ENCODE measurements around the gene PIP4K2A.
"Not testable (repeated sequence)": the region's sequence is repeated elsewhere in the genome, so short reads cannot be mapped to it uniquely, and the experiment has no call there.

PIP4K2A gene

GRCh38 chr10:22505911-22506685 is 208.3 kb downstream of the PIP4K2A start:
- no peak overlapping the region for H3K27ac ChIP-seq
- peaks cover 0 to 18% (median 11%) of the 10 kb centered on the region in 10 experiments; a peak in 13 of 20 replicates for H3K4me1 ChIP-seq
- no peaks in the 10 kb centered on the region for H4K20me1 ChIP-seq
- no peak overlapping the region for H3K4me3 ChIP-seq
- no peaks in the 10 kb centered on the region for H3K27me3 ChIP-seq
- H3K9ac ChIP-seq = no peak overlapping the region
- TF ChIP-seq Cebpa-rat (IDR thresholded peaks at IDR 0.05) = no peak
- H3K9me3 ChIP-seq (replicated peaks in 1 of 11) = peaks cover 3 to 13% (median 10%) of the 10 kb centered on the region in 11 experiments; a peak in 18 of 22 replicates
- H3K4me2 ChIP-seq = peak overlapping the region in 7 of 11 experiments; percentile 4 to 20 (median 9); a peak in 8 of 22 replicates
- no peaks in the 10 kb centered on the region for H3K36me3 ChIP-seq

- Histone ChIP-seq H3K27me3 (no peaks in the 10 kb centered on the region), H3K27ac (no peak overlapping the region), H3K9me3 (replicated peaks in 1 of 11) (peaks cover 3 to 13% (median 10%) of the 10 kb centered on the region in 11 experiments; a peak in 18 of 22 replicates), H3K4me2 (no peak overlapping the region), H3K9ac (no peak overlapping the region), H3K4me1 (peaks cover 0 to 18% (median 11%) of the 10 kb centered on the region in 10 experiments; a peak in 13 of 20 replicates), H3K4me3 (no peak overlapping the region), H4K20me1 (no peaks in the 10 kb centered on the region), H3K36me3 (no peaks in the 10 kb centered on the region)
- no peak for TF ChIP-seq Cebpa-rat (IDR thresholded peaks at IDR 0.05)
Observed at GRCh38 chr10:22504766-22505165, 209.6 kb downstream of the PIP4K2A start.

GRCh38 chr10:22503315-22504088 is 210.9 kb downstream of the PIP4K2A start:
- Histone ChIP-seq H3K36me3 (no peaks in the 10 kb centered on the region), H3K9ac (no peak overlapping the region), H3K4me2 (no peak overlapping the region), H3K9me3 (replicated peaks in 1 of 11) (peaks cover 0 to 2% (median 0%) of the 10 kb centered on the region in 11 experiments; a peak in 2 of 22 replicates), H3K4me1 (peaks cover 0 to 18% (median 11%) of the 10 kb centered on the region in 10 experiments; a peak in 13 of 20 replicates), H3K27ac (no peak overlapping the region), H4K20me1 (no peaks in the 10 kb centered on the region), H3K27me3 (no peaks in the 10 kb centered on the region), H3K4me3 (no peak overlapping the region)
- no peak for TF ChIP-seq Cebpa-rat (IDR thresholded peaks at IDR 0.05)

- Histone ChIP-seq H4K20me1 (no peaks in the 10 kb centered on the region), H3K4me2 (no peak overlapping the region), H3K4me1 (peaks cover 0 to 10% (median 4%) of the 10 kb centered on the region in 10 experiments; a peak in 12 of 20 replicates), H3K27ac (no peak overlapping the region), H3K27me3 (no peaks in the 10 kb centered on the region), H3K9ac (no peak overlapping the region), H3K9me3 (replicated peaks in 1 of 11) (no peaks in the 10 kb centered on the region), H3K4me3 (no peak overlapping the region), H3K36me3 (no peaks in the 10 kb centered on the region)
- no peak for TF ChIP-seq Cebpa-rat (IDR thresholded peaks at IDR 0.05)
Observed at GRCh38 chr10:22501863-22502262, 212.5 kb downstream of the PIP4K2A start.

- Histone ChIP-seq H4K20me1 (no peaks in the 10 kb centered on the region), H3K4me3 (no peak overlapping the region), H3K27me3 (no peaks in the 10 kb centered on the region), H3K9me3 (replicated peaks in 1 of 11) (no peaks in the 10 kb centered on the region), H3K36me3 (no peaks in the 10 kb centered on the region), H3K27ac (no peak overlapping the region), H3K4me1 (peaks cover 0 to 5% (median under 1%) of the 10 kb centered on the region in 10 experiments; a peak in 7 of 20 replicates), H3K4me2 (no peak overlapping the region), H3K9ac (no peak overlapping the region)
- no peak for TF ChIP-seq Cebpa-rat (IDR thresholded peaks at IDR 0.05)
Observed at GRCh38 chr10:22501413-22501812, 213.0 kb downstream of the PIP4K2A start.

GRCh38 chr10:22500656-22501340 is 213.6 kb downstream of the PIP4K2A start:
- Histone ChIP-seq H3K4me2 (no peak overlapping the region), H3K9me3 (replicated peaks in 1 of 11) (no peaks in the 10 kb centered on the region), H3K27me3 (no peaks in the 10 kb centered on the region), H3K27ac (no peak overlapping the region), H3K4me1 (no peaks in the 10 kb centered on the region), H3K4me3 (no peak overlapping the region), H3K36me3 (no peaks in the 10 kb centered on the region), H4K20me1 (no peaks in the 10 kb centered on the region), H3K9ac (no peak overlapping the region)
- TF ChIP-seq Cebpa-rat (IDR thresholded peaks at IDR 0.05) = no peak

- not testable (repeated sequence) for H3K4me1 ChIP-seq; H3K4me2 ChIP-seq; H3K9me3 ChIP-seq (replicated peaks in 1 of 11); H3K36me3 ChIP-seq; H3K27ac ChIP-seq; H3K27me3 ChIP-seq; H4K20me1 ChIP-seq; H3K9ac ChIP-seq; H3K4me3 ChIP-seq
Observed at GRCh38 chr10:22499973-22500372, 214.4 kb downstream of the PIP4K2A start.

- no peaks in the 10 kb centered on the region for H3K36me3 ChIP-seq
- TF ChIP-seq Cebpa-rat (IDR thresholded peaks at IDR 0.05) = no peak
- peaks cover 0 to 13% (median 8%) of the 10 kb centered on the region in 10 experiments; a peak in 12 of 20 replicates for H3K4me1 ChIP-seq
- no peaks in the 10 kb centered on the region for H3K27me3 ChIP-seq
- no peak overlapping the region for H3K4me3 ChIP-seq
- H3K4me2 ChIP-seq = no peak overlapping the region
- H4K20me1 ChIP-seq = no peaks in the 10 kb centered on the region
- no peaks in the 10 kb centered on the region for H3K9me3 ChIP-seq (replicated peaks in 1 of 11)
- no peak overlapping the region for H3K9ac ChIP-seq
- H3K27ac ChIP-seq = no peak overlapping the region
Observed at GRCh38 chr10:22495396-22495795, 219.0 kb downstream of the PIP4K2A start.

- no peaks in the 10 kb centered on the region for H3K36me3 ChIP-seq
- no peak overlapping the region for H3K9ac ChIP-seq
- H3K27me3 ChIP-seq = no peaks in the 10 kb centered on the region
- no peak overlapping the region for H3K27ac ChIP-seq
- no peak overlapping the region for H3K4me3 ChIP-seq
- no peak overlapping the region for H3K4me2 ChIP-seq
- no peaks in the 10 kb centered on the region for H3K9me3 ChIP-seq (replicated peaks in 1 of 11)
- TF ChIP-seq Cebpa-rat (IDR thresholded peaks at IDR 0.05) = no peak
- peaks cover 0 to 27% (median 12%) of the 10 kb centered on the region in 10 experiments; a peak in 12 of 20 replicates for H3K4me1 ChIP-seq
- no peaks in the 10 kb centered on the region for H4K20me1 ChIP-seq
Observed at GRCh38 chr10:22494007-22494406, 220.4 kb downstream of the PIP4K2A start.

All from BLaER1 treated with 17β-estradiol and CSF1 and Interleukin-3, amounts not matched to agents 10 nM and 100 nM (cell line).